DOHH2 (cell line): Measurements from ENCODE around the gene EID2B.

Source experiments
- EZH2phosphoT487 ChIP-seq: fragments of 200-600 bp; sonication (generic); IDR thresholded peaks from 2 replicates; pipeline ENCODE4 v1.6.1; 2017; ENCODE audit warnings: borderline replicate concordance, mild to moderate bottlenecking, antibody characterized with exemption, low read length, moderate library complexity, mixed read lengths
- TF ChIP-seq, protein P1 (sequence below): fragments of 200-600 bp; sonication (generic); IDR thresholded peaks from one replicate; pipeline ENCODE4 v1.5.1; 2014; ENCODE audit warnings: antibody characterized with exemption, mild to moderate bottlenecking, low read depth, low read length; ENCODE audit not compliant: poor library complexity, severe bottlenecking

DNA sequence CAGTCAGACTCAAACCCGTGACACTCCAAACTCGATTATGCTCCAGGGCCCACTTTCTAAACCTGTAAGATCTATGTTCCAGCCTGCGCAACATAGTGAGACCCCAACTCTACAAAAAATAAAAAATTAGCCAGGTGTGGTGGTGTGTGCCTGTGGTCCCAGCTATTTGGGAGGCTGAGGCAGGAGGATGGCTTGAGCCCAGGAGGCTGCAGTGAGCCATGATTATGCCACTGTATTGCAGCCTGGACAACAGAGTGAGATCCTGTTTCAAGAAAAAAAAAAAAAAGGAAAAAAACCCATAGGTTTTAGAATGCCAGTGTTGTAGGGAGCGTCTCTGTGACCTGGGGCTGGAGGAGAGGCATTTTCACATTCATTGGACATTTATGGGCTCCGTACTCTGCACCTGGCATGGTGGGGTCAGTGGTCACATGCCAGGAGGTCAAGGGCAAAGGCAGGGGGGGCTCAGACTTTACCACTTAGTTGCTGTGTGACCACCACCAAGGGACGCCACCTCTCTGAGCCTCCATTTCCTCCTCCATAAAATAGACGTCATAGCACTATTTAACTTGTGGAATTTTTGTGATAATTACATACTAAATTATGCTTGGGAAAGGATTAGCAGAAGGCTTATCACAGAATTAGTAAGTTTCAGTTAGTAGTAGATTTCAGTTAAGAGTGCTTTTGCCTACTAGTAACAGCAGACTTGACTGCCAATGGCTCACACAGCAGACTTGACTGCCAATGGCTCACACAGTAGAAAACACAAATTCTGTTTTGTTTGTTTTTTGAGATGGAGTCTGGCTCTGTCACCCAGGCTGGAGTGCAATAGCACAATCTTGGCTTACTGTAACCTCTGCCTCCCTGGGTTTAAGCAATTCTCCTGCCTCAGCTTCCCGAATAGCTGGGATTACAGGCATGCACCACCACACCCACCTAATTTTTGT is 11.8 kb downstream of the EID2B start:
- TF ChIP-seq, protein P1, sequence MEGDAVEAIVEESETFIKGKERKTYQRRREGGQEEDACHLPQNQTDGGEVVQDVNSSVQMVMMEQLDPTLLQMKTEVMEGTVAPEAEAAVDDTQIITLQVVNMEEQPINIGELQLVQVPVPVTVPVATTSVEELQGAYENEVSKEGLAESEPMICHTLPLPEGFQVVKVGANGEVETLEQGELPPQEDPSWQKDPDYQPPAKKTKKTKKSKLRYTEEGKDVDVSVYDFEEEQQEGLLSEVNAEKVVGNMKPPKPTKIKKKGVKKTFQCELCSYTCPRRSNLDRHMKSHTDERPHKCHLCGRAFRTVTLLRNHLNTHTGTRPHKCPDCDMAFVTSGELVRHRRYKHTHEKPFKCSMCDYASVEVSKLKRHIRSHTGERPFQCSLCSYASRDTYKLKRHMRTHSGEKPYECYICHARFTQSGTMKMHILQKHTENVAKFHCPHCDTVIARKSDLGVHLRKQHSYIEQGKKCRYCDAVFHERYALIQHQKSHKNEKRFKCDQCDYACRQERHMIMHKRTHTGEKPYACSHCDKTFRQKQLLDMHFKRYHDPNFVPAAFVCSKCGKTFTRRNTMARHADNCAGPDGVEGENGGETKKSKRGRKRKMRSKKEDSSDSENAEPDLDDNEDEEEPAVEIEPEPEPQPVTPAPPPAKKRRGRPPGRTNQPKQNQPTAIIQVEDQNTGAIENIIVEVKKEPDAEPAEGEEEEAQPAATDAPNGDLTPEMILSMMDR = no peak
- TF ChIP-seq EZH2phosphoT487 = no peak
